ENCODE results near the gene KCND1. TPM values are rescaled to one million over a fixed set of nuclear protein-coding genes. Genes with fewer than 3 reads are reported as not detected.

KCND1 gene
- total RNA-seq, 1 donor from 2014 or later = 5.2 TPM

DNA sequence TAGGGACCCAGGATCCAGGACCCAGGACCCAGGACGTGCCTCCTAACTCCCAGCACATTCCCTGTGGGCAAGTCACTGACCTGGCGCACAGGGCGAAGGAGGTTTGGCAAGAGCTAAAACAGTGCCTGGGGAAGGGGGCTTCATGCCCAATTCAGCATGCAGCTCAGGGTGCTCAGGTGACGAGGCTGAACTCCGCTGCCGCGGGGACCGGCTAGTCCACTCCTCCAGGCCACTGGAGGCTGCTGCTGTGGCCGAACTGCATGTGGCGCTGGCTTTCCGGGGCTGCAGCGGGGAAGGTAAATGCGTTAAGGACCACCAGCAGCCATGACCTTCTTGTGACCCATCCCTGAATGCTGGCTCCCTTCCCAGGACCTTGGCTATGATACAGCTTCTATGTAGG lies 47.9 kb downstream of the KCND1 start:
- Histone ChIP-seq H3K9me3 (ENCODE audit: insufficient read depth, low read depth, low read length) (no peaks in the 10 kb centered on the region), H3K27ac (ENCODE audit: low read depth, low read length) (no peak overlapping the region), H3K4me1 (ENCODE audit: insufficient read depth, low read length) (peaks cover 13% of the 10 kb centered on the region), H3K79me2 (ENCODE audit: insufficient read depth, low read length) (peaks cover 4% of the 10 kb centered on the region), H3K27me3 (ENCODE audit: insufficient read depth, low read length) (no peaks in the 10 kb centered on the region), H3K4me3 (ENCODE audit: insufficient read depth, low read depth, low read length) (no peak overlapping the region), H4K20me1 (ENCODE audit: insufficient read depth, low read length) (peaks cover 21% of the 10 kb centered on the region), H3K4me2 (ENCODE audit: low read length) (no peak overlapping the region), H3K36me3 (ENCODE audit: insufficient read depth, low read length) (peaks cover 6% of the 10 kb centered on the region), H3K9ac (ENCODE audit: low read length) (no peak overlapping the region), H2AFZ (ENCODE audit: low read depth, low read length) (no peak overlapping the region)
- peaks cover 8% of the 10 kb centered on the region for H3K36me3 Mint-ChIP-seq (ENCODE audit: low read depth, unreplicated experiment)
- FAIRE-seq = no peak
- H3K27ac Mint-ChIP-seq (ENCODE audit: unreplicated experiment) = no peak overlapping the region
- TF ChIP-seq, protein P1, sequence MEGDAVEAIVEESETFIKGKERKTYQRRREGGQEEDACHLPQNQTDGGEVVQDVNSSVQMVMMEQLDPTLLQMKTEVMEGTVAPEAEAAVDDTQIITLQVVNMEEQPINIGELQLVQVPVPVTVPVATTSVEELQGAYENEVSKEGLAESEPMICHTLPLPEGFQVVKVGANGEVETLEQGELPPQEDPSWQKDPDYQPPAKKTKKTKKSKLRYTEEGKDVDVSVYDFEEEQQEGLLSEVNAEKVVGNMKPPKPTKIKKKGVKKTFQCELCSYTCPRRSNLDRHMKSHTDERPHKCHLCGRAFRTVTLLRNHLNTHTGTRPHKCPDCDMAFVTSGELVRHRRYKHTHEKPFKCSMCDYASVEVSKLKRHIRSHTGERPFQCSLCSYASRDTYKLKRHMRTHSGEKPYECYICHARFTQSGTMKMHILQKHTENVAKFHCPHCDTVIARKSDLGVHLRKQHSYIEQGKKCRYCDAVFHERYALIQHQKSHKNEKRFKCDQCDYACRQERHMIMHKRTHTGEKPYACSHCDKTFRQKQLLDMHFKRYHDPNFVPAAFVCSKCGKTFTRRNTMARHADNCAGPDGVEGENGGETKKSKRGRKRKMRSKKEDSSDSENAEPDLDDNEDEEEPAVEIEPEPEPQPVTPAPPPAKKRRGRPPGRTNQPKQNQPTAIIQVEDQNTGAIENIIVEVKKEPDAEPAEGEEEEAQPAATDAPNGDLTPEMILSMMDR (IDR thresholded peaks at IDR 0.05; ENCODE audit: insufficient read depth, low read depth, low read length) = no peak
- TF ChIP-seq EZH2 (IDR thresholded peaks at IDR 0.05; ENCODE audit: insufficient read depth, low read length) = no peak
- H3K4me1 Mint-ChIP-seq (ENCODE audit: low read depth, unreplicated experiment) = peaks cover 11% of the 10 kb centered on the region
- H3K9me3 Mint-ChIP-seq (ENCODE audit: unreplicated experiment) = no peaks in the 10 kb centered on the region
- DNase-seq (ENCODE audit: low read depth) = no peak
- H3K4me3 Mint-ChIP-seq (ENCODE audit: unreplicated experiment) = no peak overlapping the region
- no peaks in the 10 kb centered on the region for H3K27me3 Mint-ChIP-seq (ENCODE audit: low read depth, unreplicated experiment)

GRCh38 chrX:48920718-48921104 lies 50.9 kb downstream of the KCND1 start:
- peaks cover 6% of the 10 kb centered on the region for H3K36me3 ChIP-seq (ENCODE audit: insufficient read depth, low read length)
- H3K4me3 Mint-ChIP-seq (ENCODE audit: unreplicated experiment) = no peak overlapping the region
- H4K20me1 ChIP-seq (ENCODE audit: insufficient read depth, low read length) = peaks cover 13% of the 10 kb centered on the region
- H3K27ac Mint-ChIP-seq (ENCODE audit: unreplicated experiment) = no peak overlapping the region
- no peak for FAIRE-seq
- no peaks in the 10 kb centered on the region for H3K27me3 ChIP-seq (ENCODE audit: insufficient read depth, low read length)
- H3K27me3 Mint-ChIP-seq (ENCODE audit: low read depth, unreplicated experiment) = no peaks in the 10 kb centered on the region
- no peaks in the 10 kb centered on the region for H3K9me3 Mint-ChIP-seq (ENCODE audit: unreplicated experiment)
- H2AFZ ChIP-seq (ENCODE audit: low read depth, low read length) = no peak overlapping the region
- H3K4me2 ChIP-seq (ENCODE audit: low read length) = no peak overlapping the region
- DNase-seq (ENCODE audit: low read depth) = no peak
- TF ChIP-seq, protein P1 (IDR thresholded peaks at IDR 0.05; ENCODE audit: insufficient read depth, low read depth, low read length) = no peak
- no peak for TF ChIP-seq EZH2 (IDR thresholded peaks at IDR 0.05; ENCODE audit: insufficient read depth, low read length)
- no peaks in the 10 kb centered on the region for H3K9me3 ChIP-seq (ENCODE audit: insufficient read depth, low read depth, low read length)
- H3K4me3 ChIP-seq (ENCODE audit: insufficient read depth, low read depth, low read length) = no peak overlapping the region
- H3K4me1 Mint-ChIP-seq (ENCODE audit: low read depth, unreplicated experiment) = peaks cover 11% of the 10 kb centered on the region
- no peaks in the 10 kb centered on the region for H3K79me2 ChIP-seq (ENCODE audit: insufficient read depth, low read length)
- H3K4me1 ChIP-seq (ENCODE audit: insufficient read depth, low read length) = peaks cover 21% of the 10 kb centered on the region
- peaks cover 4% of the 10 kb centered on the region for H3K36me3 Mint-ChIP-seq (ENCODE audit: low read depth, unreplicated experiment)
- H3K27ac ChIP-seq (ENCODE audit: low read depth, low read length) = no peak overlapping the region
- H3K9ac ChIP-seq (ENCODE audit: low read length) = no peak overlapping the region

DNA sequence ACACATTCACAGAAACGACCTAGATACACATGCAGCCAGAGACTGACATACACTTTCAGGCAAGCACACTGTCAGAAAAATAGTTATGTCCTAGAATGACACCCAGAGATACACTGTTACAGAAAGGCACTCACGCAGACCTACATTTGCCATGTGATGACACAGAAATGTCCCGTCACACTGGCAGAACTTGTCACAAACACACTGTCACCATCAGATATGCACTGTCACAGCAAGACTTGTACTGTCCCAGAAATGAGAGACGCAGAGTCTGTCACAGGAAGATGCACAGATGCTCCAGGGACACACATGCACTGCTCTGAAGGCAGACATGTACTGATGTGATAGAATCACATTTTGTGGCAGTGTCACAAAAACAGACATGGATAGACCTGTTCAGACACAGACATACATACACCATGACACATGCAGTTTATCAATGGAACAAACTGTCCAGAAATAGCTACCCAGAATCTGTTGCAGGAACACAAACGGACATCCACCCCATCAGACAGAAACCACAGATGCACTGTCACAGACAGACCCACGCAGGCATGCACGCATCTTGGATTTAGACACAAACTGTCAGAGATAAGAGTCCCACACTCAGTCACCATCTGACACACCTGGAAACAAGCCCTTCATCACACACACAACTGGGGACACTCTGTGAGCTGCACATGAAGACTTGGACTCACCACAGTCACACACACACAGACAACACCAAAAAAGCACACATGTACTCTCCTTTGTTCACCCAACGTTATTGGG lies 51.5 kb downstream of the KCND1 start:
- Mint-ChIP-seq H3K4me3 (ENCODE audit: unreplicated experiment) (peak overlapping the region; percentile 43), H3K4me1 (ENCODE audit: low read depth, unreplicated experiment) (peaks cover 11% of the 10 kb centered on the region), H3K27me3 (ENCODE audit: low read depth, unreplicated experiment) (no peaks in the 10 kb centered on the region), H3K27ac (ENCODE audit: unreplicated experiment) (peak overlapping the region; percentile 87), H3K9me3 (ENCODE audit: unreplicated experiment) (no peaks in the 10 kb centered on the region), H3K36me3 (ENCODE audit: low read depth, unreplicated experiment) (peaks cover 4% of the 10 kb centered on the region)
- Histone ChIP-seq H3K27ac (ENCODE audit: low read depth, low read length) (no peak overlapping the region), H3K36me3 (ENCODE audit: insufficient read depth, low read length) (peaks cover 2% of the 10 kb centered on the region), H3K9ac (ENCODE audit: low read length) (peak overlapping the region; percentile 27), H3K27me3 (ENCODE audit: insufficient read depth, low read length) (no peaks in the 10 kb centered on the region), H2AFZ (ENCODE audit: low read depth, low read length) (no peak overlapping the region), H3K79me2 (ENCODE audit: insufficient read depth, low read length) (no peaks in the 10 kb centered on the region), H3K4me3 (ENCODE audit: insufficient read depth, low read depth, low read length) (no peak overlapping the region), H3K4me1 (ENCODE audit: insufficient read depth, low read length) (peaks cover 21% of the 10 kb centered on the region), H3K4me2 (ENCODE audit: low read length) (peak overlapping the region; percentile 87), H4K20me1 (ENCODE audit: insufficient read depth, low read length) (peaks cover 13% of the 10 kb centered on the region), H3K9me3 (ENCODE audit: insufficient read depth, low read depth, low read length) (no peaks in the 10 kb centered on the region)
- FAIRE-seq (peak; percentile 97), DNase-seq (ENCODE audit: low read depth) (no peak)
- TF ChIP-seq, protein P1 (IDR thresholded peaks at IDR 0.05; ENCODE audit: insufficient read depth, low read depth, low read length) = no peak
- no peak for TF ChIP-seq EZH2 (IDR thresholded peaks at IDR 0.05; ENCODE audit: insufficient read depth, low read length)
